ENCODE data around the gene DMRT1. TPM values are rescaled to one million over a fixed set of nuclear protein-coding genes. Genes with fewer than 3 reads are reported as not detected.
A peak's percentile ranks its signal among the peaks of the same experiment; 100 is the strongest.
"Not testable (repeated sequence)": the region's sequence is repeated elsewhere in the genome, so short reads cannot be mapped to it uniquely, and the experiment has no call there.

Gene DMRT1
- polyA plus RNA-seq, 4 donors, result not detected

- DNase-seq (ENCODE audit: low read depth in 4 of 4, low spot score in 2 of 4), result no peak
Measured at GRCh38 chr9:852539-852938, 11.0 kb downstream of the DMRT1 start.

- DNase-seq (ENCODE audit: low read depth in 4 of 4, low spot score in 2 of 4), result no peak
Measured at GRCh38 chr9:859251-859650, 17.8 kb downstream of the DMRT1 start.

DNA sequence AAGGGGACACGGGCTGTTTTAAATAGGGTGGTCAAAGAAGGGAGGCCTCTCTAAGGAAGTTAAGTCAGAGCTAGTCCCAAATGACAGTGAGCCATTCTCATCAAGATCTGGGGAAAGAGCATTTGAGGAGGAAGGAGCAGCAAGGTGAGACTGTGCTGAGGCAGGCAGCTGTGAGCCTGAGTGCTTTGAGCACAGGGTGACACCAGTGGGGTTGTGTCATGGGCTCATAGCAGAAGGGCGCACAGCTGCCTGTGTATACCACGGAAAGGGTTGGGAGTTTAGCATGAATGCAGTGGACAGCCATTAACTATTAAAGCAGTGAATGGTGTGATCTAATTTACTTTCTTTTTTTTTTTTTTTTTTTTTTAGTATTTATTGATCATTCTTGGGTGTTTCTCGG lies 19.2 kb downstream of the DMRT1 start:
- no peak for DNase-seq (ENCODE audit: low read depth in 4 of 4, low spot score in 2 of 4)

GRCh38 chr9:861525-861924 lies 20.0 kb downstream of the DMRT1 start:
- not testable (repeated sequence) for DNase-seq (ENCODE audit: low read depth in 4 of 4, low spot score in 2 of 4)

DNA sequence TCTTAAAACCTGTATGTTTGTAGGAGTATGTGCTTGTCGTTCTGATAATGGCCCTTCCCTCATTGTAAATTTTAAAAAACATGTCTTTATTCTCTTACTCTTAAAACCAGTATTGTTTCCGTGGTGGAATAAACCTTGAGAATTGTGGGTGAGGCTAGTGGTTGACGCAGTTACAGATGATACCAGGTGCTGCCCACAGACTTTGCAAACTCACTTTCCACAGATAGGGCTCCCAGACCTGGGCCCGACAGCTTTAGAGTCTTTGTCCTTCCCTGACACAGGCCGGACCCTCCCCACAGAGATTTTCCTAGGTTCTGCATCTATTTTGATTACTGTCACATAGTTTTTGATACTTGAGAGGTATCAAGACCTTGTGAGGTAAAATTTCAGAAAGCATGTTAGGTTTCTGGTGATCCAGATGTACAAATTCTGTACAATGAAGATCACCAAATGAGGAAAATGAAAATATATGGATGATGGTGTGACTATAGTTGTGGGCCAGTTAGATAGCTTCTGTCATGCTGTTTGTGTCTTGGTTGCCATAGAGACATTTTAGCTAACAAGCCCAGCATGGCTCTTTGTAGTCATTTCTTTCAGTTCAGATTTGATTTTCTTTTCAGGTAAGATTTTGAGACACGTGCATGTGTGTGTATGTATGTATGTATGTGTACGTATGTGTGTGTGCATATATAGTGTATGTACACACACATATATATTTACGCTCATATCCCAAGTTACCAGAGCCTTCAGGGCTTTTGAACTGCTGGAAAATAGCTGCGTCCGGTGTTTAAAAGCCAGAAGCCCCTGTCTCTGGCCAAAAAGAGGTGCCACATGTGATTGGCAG lies 33.8 kb downstream of the DMRT1 start:
- no peak for DNase-seq (ENCODE audit: low read depth in 4 of 4, low spot score in 2 of 4)

GRCh38 chr9:876425-876824 lies 34.9 kb downstream of the DMRT1 start:
- DNase-seq (ENCODE audit: low read depth in 4 of 4, low spot score in 2 of 4), result no peak

- DNase-seq (ENCODE audit: low read depth in 4 of 4, low spot score in 2 of 4), result no peak
Measured at GRCh38 chr9:878239-878638, 36.7 kb downstream of the DMRT1 start.

DNA sequence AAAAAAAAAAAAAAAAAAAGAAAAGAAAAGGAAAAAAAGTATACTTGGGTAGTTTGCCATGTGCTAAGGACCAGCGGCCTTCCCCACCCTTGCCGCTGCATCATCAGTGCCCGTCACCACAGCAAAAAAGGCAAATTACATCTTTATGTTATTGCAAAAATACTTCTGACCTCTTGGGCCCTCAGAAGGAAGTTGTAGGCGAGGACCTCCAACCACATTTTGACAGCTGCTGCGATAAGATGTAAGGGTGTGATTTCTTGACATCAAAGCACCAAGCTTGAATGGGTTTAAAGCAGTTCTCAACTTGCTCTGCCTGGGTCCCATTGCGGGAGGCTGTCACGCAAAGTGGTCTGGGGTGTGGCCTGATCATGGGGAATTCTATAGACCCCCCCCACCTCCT lies 39.2 kb downstream of the DMRT1 start:
- no peak for DNase-seq (ENCODE audit: low read depth in 4 of 4, low spot score in 2 of 4)

DNA sequence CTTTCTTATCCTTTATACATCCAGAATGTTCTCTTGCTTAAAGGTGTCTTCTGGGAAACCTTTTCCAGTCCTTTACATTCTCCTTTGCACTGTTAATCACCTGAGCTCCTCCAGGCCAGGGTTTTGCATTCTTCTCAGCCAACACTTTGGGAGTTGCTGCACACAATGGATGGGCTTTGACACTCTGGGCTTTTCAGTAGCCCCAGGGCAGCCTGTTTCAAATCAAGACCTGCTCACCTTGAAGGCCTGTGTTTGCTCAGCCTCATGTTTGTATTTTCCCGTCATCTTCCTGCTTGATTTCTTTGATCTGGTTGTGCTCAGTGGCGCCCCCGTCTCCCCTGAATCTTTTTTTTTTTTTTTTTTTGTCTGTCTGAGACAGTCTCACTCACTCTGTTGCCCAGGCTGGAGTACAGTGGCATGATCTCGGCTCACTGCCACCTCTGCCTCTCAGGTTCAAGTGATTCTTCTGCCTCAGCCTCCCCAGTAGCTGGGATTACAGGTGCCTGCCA lies 41.0 kb downstream of the DMRT1 start:
- DNase-seq (ENCODE audit: low read depth in 4 of 4, low spot score in 2 of 4), result no peak

- DNase-seq (ENCODE audit: low read depth in 4 of 4, low spot score in 2 of 4), result no peak
Measured at GRCh38 chr9:883011-883410, 41.5 kb downstream of the DMRT1 start.

- no peak for DNase-seq (ENCODE audit: low read depth in 4 of 4, low spot score in 2 of 4)
Measured at GRCh38 chr9:886886-887285, 45.4 kb downstream of the DMRT1 start.

GRCh38 chr9:892123-892522 lies 50.6 kb downstream of the DMRT1 start:
- DNase-seq (ENCODE audit: low read depth in 4 of 4, low spot score in 2 of 4), result no peak

GRCh38 chr9:893115-893514 lies 51.6 kb downstream of the DMRT1 start:
- no peak for DNase-seq (ENCODE audit: low read depth in 4 of 4, low spot score in 2 of 4)

DNA sequence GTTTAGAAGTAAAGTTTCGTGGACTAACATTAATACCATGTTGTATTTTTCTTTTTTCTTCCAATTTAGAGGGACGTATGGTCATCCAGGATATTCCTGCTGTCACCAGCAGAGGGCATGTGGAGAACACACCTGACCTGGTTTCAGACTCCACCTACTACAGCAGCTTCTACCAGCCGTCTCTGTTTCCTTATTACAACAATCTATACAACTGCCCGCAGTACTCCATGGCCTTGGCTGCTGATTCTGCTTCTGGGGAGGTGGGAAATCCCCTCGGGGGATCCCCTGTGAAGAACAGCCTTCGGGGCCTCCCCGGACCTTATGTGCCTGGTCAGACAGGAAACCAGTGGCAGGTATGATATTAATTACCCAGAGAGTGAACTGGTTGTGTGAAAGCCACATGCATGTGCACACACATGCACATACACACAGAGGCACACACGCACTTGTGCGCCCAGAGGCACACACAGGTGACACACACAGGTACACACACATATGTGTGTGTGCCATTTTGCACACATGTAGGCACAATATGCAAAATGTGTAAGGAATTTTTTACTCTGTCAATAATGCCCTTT lies 52.4 kb downstream of the DMRT1 start:
- DNase-seq (ENCODE audit: low read depth in 4 of 4, low spot score in 2 of 4), result peak in 1 of 4 donors; percentile 57

DNA sequence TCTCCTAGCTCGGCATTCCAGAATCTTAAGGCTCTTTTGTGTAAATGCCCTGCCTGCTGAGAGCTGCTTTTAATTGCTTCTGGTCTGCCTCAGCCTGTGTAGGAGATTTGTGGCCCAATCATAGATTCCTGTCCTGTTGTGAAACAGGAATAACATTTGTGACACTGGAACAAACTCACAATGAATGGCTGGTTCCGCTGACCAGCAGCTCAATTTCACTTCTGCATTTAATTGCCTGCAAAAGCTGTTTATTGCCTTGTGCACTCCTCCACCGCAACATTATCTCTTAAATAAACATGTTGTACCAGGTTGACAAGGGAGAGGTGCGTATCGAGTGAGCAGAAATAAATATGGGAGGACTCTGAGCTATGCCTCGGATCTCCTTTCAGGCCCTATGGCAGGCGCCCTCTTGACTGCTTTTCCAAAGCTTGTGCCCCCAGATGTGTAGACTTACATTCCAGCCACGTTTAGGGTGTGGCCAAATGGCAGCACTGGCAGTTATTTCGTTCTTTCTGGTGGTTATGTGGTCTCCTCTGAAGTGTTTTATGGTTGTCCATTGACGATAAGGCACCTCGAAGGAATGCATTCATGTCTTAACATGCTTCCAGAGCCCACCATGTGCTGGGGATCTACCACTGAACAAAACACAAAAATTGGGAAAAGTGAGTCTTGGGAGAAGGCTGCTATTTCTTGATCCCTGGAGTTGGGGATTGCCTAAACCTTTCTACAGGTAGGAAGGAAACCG lies 58.1 kb downstream of the DMRT1 start:
- peak; percentile 50 to 75 (median 71) for DNase-seq (ENCODE audit: low read depth in 4 of 4, low spot score in 2 of 4)

GRCh38 chr9:903886-904285 lies 62.4 kb downstream of the DMRT1 start:
- DNase-seq (ENCODE audit: low read depth in 4 of 4, low spot score in 2 of 4), result no peak

- DNase-seq (ENCODE audit: low read depth in 4 of 4, low spot score in 2 of 4), result no peak
Measured at GRCh38 chr9:905906-906305, 64.4 kb downstream of the DMRT1 start.

- DNase-seq (ENCODE audit: low read depth in 4 of 4, low spot score in 2 of 4), result no peak
Measured at GRCh38 chr9:908536-909205, 67.2 kb downstream of the DMRT1 start.

DNA sequence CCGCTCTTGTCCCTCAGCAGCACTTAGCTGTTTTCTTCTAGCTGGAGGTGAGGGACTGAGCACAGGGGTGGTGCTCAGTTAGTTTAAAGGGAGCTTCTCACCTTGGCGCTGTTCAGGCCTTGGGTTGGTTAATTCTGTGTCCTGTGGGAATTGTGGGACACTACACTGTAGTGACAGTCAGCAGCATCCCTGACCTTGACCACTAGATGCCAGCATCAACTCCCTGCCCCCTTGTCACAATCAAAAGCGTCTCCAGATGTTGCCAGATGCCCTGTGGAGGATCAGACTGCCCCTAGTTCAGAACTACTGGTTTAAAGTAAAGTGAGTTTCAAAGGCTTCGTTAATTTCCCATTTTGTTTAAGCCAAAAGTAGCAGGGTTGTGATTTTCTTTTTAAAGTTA lies 69.5 kb downstream of the DMRT1 start:
- DNase-seq (ENCODE audit: low read depth in 4 of 4, low spot score in 2 of 4), result no peak

GRCh38 chr9:912776-913175 lies 71.3 kb downstream of the DMRT1 start:
- no peak for DNase-seq (ENCODE audit: low read depth in 4 of 4, low spot score in 2 of 4)

DNA sequence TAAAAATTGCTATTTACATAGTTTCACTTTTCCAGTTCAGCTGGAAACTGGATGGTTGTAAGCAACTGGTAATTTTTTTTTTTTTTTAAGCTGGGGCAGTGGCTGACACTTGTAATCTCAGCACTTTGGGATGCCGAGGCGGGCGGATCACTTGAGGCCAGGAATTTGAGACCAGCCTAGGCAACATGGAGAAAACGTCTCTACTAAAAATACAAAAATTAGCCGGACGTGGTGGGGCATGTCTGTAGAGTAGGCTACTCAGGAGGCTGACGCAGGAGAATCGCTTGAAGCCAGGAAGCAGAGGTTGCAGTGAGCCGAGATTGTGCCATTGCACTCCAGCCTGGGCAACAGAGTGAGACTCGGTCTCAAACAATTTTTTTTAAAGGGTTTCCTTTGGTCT lies 72.0 kb downstream of the DMRT1 start:
- not testable (repeated sequence) for DNase-seq (ENCODE audit: low read depth in 4 of 4, low spot score in 2 of 4)

All from left renal cortex interstitium (tissue), 4 donors.